Stimulated activated CD4-positive, alpha-beta T cell treated with anti-CD3 and anti-CD28 coated beads, TNF-alpha, amount 100 ng/mL, for 48 hours (primary cell): ENCODE measurements around the gene RPS6KL1.

ENCODE experiments used
- DNase-seq, 3 donors: peaks; one replicate each; pipeline ENCODE4 v3.0.0-alpha.2; 2020; ENCODE audit warnings: low read depth in 3 of 3

Gene RPS6KL1

DNA sequence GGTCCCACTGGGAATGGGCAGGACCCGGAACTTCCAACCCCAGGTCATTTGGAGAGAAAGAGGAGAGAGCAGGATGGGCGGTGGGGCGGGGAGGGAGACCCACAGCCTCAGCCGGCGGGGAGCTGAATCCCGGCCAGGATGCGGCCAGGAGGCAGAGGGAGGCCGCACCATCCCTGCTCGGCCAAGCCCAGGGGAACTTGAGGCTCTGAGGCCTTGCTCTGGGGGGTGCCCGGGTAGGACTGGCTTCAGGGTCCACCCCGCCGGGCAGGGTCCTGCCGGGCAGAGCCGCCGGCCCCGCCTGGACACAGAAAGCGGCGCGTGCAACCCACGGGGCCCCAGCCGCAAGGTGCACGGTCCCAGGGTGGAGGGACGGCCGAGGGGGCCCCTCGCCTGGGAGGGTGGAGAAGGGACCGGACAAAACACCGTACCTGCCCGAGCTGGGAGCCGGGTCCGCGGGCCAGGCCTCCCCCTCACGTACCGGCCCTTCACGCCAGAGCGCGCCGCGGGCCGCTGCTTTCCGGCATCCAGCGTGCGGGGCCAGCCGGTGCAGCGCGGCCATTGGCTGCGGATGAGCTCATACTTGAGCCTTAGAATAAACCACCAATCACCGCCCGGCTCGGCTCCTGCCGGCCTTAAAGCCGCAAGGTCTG is at the start of gene RPS6KL1:
Gene RPS6KL1 (minus strand): TSS at position 509 of the 650 bp plus-strand sequence. CDS start 1,719 bp downstream, outside the sequence.
- peak; percentile 43 to 60 (median 52) for DNase-seq

DNA sequence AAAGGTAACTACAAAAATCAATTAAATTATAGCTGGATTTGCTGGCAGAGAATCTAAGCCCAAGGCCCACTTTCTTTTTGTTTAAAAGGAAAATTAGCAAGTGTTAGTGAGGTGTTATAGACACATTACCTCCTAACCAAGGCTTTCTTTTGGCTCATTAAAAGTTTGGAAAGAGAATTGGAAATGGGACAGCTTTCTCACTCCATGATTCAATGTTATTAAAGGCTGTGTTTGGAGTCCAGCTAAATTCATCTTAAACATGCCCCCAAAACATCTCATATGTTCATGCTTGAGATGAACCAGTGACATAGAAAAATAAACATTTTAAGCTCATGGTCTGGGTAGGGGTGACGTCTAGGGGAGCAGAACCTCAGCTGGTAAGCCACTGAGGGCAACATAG is 45.8 kb upstream of the RPS6KL1 start:
- no peak for DNase-seq

DNA sequence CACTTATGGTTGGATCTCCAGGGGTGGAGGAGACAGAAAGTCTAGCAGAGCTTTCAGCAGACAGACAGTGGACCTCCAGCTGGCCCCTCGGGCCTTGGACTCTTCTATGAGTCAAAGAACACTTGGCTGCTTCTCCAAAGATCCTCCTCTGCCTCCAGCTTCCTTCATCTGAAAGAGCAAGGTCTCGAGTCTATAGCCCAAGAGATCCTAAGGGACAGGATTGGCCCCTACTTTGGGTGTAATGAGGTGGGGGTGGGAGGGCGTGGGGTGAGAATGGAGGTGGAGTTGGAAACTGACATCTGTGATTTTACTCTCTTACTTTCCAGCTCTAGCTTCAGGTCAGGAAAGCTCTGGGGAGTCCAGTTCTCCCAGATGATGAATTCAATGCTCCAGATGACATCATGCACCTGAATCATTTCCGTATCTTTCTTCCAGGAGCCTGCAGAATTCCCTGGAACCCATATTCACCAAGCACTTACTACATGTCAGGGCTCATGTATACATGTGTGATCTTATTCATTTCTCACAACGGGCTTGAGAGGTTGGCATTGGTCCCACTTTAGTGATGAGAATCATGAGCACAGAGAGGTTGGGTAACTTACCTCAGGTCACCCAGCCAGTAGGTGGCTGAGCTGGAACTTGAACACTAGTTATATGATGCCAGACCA is 42.6 kb upstream of the RPS6KL1 start:
- no peak for DNase-seq

DNA sequence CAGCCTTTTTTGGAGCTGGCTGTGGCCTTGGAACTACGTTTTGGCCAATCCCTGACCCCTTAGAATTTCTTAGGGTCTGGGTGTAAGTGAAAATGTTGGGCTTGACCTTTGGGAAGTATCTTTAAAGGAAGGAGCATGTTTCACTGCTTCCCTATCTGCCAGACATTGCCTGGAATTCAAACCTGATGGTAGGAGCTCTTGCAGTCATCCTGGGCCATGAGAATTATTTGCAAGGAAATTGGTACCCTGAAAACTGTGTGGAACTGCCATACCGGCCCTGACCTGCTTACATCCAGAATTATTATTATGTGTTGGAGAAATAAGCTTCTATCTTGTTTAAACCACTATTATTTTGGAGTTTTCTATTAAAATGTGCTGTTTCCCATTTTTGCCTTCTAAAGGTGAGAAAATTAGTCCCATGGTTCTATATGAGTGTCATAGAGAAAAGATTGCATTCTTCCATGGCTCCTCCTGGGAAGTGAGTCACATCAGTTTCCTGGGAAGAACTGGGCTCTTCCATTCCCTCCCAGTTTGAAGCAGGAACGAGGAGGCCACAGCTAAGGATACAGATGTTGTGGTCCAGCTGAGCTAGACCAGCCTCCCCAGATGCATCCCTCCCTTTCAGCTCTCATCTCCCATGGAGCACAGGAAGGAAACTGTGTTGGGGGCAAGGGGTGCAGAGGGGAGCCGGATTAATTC is 41.9 kb upstream of the RPS6KL1 start:
- no peak for DNase-seq

- DNase-seq: no peak
Measured at GRCh38 chr14:74963705-74964271, 40.7 kb upstream of the RPS6KL1 start.

DNA sequence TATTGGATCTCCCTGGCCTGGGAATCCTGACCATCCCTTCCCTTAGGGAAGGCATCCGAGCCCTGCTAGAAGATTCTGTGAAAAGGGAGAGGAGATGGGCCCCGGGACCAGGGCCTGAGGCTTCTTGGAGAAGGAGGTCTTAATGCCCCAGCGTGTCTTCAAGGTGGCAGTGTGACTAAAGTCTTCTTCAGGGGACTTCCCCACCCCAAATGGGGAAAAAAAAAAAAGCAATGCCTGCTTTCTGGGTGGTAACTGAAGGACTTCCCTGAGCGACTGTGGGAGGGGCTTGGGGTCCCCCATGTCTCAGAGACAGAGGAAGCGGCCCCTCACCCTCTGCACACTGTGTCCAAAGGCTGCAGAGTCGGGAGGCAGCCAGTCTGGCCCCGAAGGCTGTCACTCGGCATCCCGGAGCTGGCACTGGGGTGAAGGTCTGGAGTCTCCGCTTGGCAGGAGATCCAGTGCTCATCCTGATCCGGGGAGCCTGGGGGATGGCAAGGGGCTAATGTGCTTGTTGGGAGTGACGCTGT is 40.2 kb upstream of the RPS6KL1 start:
- no peak for DNase-seq

- DNase-seq: no peak
Measured at GRCh38 chr14:74962493-74962892, 39.4 kb upstream of the RPS6KL1 start.

DNA sequence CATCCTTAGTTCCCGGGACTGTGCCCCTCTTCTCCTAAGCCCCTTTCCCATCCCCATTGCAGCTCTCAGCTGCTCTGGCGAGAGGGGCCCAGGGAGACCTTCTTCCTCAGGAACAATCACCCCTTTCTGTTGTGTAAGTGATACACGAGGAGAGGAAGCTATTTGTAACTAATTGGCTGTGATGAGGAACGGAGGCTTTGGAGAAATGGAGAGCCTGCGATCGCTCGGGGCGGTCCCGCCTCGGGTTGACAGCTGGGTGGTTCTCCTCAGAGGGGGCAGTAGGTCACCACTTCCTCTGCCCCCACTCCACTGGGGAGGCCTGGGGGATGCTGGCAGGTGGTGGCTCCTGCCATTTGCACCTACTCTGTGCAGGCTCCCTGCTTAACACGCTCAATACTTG is 39.0 kb upstream of the RPS6KL1 start:
- DNase-seq: no peak

- DNase-seq: no peak
Measured at GRCh38 chr14:74961238-74961911, 38.3 kb upstream of the RPS6KL1 start.

- no peak for DNase-seq
Measured at GRCh38 chr14:74960736-74961135, 37.7 kb upstream of the RPS6KL1 start.

DNA sequence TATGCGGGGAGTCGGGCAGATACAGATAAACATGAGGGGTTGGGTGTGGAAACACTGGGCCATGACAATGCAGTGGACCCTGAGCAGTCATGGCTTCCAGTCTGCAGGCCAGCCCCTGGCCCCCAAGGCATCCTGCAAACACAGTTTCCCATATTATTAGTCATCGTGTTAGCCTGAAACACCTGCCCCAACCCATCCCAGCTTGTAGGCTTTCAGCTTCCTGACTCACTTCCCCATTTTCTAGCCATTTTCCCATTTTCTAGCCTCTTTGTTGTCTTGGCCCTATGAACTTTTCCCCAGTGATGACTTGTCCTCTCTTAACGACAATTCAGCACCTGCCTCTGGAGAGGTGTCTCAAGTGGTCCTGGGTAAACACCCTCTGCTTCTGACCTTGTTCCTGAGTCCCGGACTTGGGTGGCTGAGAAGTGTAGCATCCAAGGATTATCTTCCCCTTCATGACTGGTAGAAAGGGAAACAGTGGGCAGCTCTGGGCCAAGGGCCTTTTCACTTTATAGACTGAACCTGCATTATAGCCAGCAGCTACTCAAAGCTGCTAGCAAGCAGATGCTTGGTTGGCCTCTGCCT is 36.6 kb upstream of the RPS6KL1 start:
- DNase-seq: no peak

DNA sequence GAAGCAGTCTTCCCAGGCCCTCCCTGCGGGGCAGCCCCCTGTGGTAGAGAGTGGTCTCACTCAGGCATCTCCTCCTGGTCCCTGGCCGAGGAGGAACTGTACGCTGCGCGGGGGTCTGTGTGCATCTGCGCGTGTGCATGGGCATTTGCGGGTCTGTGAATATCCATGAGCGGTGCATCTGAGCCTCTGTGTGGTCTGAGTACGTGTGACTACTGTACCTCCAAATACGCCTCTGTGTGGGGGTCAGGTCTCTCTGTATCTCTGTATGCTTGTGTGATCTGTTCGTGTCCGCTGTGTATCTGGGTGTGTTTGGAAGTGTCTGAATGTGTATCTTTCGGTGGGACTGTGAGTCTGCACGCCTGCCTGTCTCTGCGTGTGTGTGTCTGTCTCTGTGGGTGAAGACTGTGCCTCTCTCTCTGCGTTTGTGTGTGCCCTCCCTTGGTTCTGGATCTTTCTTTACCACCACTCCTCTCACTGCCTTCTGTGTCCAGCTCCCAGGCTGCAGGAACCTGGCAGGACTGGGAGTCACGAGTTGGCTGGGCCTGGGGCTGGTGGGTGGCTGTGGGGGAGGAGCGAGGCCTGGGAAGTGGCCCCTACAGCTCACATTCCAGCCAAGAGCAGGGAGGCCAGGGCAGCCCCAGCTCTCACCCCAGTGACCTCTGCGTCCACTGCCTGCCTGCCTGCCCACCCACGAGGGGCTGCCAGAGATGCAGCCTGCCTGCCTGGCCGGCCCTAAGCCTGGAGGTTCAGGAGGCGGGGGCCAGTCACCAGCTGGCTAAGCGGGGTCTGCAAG is 33.4 kb upstream of the RPS6KL1 start:
- DNase-seq: no peak

DNA sequence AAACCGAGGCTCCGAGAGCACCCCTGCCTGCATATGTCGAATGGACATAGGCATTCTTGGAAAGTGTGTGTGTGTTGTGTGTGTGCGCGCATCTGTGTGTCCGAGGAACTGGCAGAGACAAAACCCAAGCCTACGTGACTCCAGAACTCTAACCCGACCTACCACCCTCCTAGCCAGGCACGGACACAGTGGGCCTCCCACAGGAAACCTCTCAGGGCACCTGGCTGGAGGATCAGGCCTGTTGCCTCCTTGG is 32.9 kb upstream of the RPS6KL1 start:
- DNase-seq: no peak

DNA sequence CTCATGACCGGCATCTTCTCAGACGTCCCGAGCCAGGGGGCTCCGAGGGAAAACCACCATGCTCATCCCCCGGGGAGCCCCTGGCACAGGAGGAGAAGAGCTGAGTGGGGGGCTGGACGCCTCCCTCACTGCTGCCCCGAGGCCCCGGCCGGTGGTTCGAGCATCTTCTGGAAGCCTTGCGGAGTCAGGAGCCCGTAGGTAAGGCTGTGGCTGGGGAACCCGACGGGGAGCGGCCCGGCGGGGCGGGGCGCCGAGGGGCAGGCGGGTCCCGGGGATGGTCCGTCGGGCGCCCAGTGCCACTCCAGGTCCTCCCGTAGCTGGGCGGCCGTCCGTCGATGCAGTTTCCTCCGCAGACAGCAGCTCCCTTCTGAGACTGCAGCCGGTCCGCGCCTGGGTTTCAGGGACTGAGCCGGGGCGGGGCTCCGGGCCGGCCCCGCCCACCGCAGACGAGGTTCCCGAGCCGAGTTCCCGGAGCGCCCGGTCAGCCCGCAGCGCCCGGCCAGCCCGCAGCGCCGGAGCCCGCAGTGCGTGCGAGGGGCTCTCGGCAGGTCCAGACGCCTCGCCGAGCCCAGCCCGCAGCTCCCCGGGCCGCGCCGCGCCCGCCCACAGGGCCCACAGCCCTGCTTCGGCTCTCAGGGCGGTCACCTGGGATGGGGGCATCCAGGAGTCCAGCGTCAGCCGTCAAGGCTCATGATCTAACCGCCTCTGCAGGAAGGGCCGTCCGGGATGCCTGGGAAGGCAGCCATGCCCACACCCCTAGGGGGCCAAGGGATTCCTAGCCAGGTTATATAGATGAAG is 32.4 kb upstream of the RPS6KL1 start, which contains the start of gene PGF:
Gene PGF (minus strand): TSS at position 369 of the 798 bp plus-strand sequence. CDS start 355 bp downstream, at position 14.
- DNase-seq: no peak

- no peak for DNase-seq
Measured at GRCh38 chr14:74954947-74955228, 31.8 kb upstream of the RPS6KL1 start.

DNA sequence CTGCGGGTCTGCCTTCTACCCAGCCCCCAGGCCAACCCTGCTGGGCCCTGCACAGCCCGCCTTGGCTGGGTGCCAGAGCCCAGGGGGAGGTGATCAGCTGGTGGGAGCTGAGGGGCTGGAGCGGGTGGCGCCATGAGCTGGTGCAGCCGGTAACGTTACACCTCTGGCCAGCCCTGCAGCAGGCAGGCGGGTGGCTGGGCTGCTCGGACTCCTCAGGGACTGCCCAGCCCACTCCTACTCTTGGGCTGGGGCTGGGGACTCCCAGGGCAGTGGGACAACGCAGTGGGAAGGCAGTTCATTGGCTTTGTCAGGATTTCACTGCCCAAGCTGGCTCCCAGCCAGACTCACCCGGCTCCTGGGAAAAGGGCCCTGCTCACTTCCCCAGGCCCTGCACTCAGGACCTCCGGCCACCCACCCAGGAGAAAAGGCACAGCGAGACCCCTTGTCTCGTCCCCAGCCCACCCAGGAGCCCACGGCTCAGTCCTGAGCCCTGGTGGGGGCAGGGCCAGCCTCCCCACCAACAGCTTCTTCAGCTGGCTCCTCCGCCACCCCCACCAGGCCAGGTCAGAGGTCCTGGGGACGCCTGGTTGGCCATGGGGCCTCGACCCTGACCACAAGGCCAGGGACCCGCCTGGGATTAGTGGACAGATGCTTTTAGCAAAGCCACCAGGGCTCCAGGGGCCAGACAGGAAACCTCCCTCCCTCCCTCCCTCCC is 31.3 kb upstream of the RPS6KL1 start:
- no peak for DNase-seq

DNA sequence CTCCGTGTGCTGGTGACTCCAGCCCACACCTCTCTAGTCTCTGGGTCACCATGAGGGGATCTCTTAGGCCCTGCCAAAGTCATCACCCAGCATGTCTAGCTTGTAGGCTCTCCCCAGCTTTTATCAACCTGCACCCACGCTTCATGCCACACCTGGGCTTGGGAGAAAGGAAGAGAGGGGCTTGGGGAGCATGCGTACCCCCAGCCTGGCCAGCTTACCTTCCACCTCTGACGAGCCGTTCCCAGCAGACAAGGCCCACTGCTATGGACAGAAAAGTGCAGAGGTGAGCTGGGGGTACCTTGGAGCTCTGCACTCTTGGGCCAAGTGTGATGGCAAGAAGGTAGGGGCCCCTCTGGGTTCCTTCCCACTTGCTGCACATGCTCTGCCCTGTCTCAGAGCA is 30.6 kb upstream of the RPS6KL1 start:
- DNase-seq: no peak

- no peak for DNase-seq
Measured at GRCh38 chr14:74952697-74953484, 29.8 kb upstream of the RPS6KL1 start.

DNA sequence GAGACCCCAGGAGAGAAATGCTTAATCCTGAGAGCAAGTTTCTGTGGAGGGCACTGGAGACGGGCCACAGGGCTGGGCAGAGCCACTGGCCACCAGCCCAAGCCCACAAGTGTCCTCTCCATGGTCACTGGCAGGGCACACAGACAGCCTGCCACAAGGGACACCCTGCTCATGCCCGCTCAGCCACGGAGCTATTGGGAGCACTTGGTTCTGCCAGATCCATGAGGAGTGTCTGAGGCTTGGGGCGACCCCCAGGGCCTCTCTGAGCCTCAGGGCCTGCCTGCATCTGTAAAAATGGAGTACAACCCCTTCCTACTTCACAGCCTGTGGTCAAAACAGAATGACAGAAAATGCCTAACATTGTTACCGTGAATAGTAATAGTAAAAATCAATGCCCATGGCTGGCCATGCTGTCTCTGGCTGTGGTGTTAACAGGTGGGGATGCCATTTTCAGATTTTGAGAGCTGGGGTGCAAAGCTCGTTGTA is 29.2 kb upstream of the RPS6KL1 start:
- no peak for DNase-seq
